HG03342 (cell line): ENCODE results near the gene CEP104.

ENCODE experiments used
- ATAC-seq: cut with Tn5 transposase; IDR thresholded peaks from one replicate; pipeline ENCODE4 v1.9.1; 2021; ENCODE audit warnings: mild to moderate bottlenecking, moderate library complexity; ENCODE audit not compliant: unreplicated experiment

Gene CEP104

DNA sequence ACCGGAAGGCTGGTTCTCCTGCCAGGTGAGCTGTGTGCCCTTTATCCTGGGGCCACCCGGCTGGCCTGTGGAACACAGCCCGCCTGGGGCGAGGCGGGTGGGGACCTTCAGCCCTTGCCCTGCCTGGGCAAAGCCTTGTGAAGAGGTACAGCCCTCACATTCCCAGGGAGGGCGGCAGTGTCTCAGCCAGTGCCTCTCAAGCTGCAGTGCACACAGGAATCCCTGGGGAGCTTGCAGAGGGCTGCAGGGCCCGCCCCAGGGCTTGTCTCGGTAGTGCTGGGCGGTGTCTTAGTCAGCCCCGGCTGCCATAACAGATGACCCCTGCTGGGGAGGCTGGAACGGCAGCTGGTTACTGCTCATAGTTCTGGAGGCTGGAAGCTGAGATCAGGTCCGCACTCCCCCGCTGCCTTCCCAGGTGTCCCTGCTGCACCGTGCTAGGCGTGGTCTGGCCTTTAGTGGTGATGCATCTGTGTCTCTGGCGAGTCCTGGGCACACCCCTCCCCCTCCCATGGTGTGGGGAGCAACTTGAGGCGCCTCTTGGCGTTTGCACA, 12.8 kb upstream of the CEP104 start:
- ATAC-seq, result no peak

DNA sequence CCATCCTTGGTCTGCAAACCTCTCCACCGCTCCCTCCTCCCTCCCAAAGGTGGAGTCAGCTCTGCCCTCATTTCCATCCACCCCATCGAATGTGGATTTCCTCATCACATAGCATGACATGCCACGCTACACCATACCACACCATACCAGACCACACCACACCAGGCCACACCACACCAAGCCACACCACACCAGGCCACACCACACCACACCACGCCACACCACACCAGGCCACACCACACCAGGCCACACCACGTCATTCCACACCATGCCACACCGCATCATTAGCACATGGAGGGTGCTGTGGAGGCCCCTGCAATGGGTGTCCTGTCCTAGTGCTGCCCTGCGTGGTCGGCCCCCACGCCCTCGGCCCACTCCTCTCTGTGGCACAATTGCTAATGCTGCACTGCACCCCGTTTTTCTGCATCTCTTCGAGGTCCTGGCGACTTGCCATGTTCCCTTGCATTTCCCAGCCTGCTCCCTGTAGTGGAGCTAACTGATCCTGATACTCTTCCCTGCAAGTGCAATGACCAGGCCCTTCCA, 11.5 kb upstream of the CEP104 start:
- ATAC-seq, result no peak

DNA sequence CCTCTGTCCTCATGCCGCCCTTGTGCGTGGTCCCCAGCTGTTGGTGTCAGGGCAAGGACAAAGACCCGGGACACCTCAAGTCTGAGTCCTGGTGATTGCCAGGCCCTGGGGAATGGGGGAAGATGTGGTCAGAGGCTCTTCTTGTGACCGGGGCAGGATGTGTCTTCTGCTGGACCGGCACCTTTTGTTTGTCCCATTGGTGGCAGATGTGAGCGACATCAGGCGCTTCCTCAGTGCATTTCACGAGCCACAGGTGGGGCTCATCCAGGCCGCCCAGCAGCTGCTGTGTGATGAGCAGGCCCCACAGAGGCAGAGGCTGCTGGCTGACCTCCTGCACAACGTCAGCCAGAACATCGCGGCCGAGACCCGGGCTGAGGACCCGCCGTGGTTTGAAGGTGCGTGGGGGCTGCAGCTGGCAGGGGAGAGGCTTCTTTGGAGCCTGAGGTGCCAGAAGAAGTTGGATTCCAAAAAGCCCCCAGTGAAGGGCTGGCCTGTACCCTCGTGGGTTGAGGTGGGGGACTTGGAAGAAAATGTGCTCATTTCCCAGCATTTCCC, 8.7 kb upstream of the CEP104 start:
- ATAC-seq, result no peak

DNA sequence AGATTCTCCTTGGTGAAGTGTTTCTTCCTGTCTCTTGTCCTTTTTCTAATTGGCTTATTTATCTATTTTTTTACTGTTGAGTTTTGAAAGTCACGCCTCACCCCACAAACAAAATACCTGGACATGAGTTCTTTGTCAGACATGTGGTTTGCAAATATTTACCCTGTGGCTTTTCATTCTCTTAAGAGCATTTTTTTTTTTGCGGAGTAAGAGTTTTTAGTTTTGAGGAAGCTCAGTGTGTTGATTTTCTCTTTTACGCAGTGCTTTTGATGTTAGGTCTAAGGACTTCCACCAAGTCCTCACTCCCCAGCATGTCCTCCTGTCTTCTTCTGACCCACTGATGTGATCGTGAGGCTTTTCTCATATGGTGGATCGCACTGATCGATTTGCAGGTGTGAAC, 7.9 kb upstream of the CEP104 start:
- no peak for ATAC-seq

GRCh38 chr1:3863231-3863935, 6.4 kb upstream of the CEP104 start:
- no peak for ATAC-seq

GRCh38 chr1:3858231-3858981, 1.4 kb upstream of the CEP104 start:
- no peak for ATAC-seq

DNA sequence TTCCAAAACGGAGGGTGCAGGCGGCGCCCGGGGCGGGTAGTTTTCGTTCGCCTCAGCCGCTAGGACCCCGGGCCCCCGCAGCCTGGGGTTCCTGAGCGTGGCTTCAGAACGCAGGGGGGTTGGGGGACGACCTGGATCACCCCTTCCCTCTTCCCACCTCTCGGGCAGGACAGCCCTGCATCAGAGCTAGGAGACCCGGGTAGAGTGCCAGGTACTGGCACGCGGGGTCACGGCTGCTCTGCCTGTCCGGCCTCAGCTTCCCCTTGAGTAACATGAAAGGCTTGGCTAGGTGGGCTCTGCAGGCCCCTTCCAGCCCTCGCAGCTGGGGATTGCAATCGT, 749 bp upstream of the CEP104 start:
- no peak for ATAC-seq

GRCh38 chr1:3852711-3853485, 4.1 kb downstream of the CEP104 start:
- no peak for ATAC-seq

- no peak for ATAC-seq
These were observed 4.9 kb downstream of the CEP104 start for GRCh38 chr1:3852091-3852490.

- no peak for ATAC-seq
These were observed 5.7 kb downstream of the CEP104 start for GRCh38 chr1:3851292-3851691.

DNA sequence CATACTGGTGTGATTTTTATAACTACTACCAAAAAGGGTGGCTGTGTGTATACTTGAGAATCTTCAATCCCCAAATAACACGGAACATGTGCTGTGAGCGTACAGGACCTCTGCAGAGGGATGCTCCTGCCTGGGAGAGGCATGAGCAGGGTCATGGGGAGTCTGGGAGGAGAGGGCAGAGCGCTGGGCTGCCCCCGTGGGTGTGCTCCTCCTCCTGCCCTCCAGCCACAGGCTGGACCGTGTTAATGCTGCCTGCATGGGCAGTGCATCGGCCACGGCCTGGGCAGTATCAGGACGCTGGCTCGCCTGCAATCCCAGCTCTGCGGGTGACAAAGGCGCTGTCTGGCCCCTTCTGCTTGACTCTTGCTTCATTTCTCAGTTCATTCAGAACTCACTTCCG, 6.2 kb downstream of the CEP104 start:
- no peak for ATAC-seq

DNA sequence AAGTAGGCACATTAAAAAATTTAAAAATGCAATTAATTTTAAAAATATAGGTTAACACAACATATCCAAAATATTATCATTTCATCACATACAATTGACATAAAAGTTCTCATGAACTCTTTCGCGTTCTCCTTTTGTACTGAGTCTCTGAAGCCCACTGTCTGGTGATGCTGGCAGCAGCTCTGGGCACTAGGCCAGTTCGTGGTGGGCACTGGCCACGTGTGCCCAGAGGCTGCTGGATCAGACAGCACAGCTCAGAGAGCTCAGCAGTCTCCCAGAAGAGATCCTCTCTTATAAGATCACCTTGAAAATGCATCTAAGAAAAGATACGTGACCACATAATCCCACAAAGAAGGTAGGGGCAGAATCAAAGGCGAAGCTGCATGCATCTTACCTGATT, 9.9 kb downstream of the CEP104 start:
- no peak for ATAC-seq

- ATAC-seq, result no peak
These were observed 10.5 kb downstream of the CEP104 start for GRCh38 chr1:3846541-3846940.

DNA sequence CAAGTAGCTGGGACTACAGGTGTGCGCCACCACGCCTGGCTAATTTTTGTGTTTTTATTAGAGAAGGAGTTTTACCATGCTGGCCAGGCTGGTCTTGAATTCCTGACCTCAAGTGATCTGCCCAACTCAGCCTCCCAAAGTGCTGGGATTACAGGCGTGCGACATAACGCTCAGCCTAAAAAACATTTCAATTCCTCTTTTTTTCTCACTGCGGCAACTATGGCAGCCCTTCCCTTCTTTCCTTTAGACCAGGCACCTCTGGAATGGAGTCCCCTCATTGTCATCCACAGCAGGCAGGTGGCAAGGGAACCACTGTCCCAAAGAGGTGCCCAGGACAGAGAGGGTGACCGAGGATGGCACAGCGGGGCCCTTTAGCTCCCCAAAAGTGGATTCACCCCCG, 14.1 kb downstream of the CEP104 start:
- no peak for ATAC-seq

DNA sequence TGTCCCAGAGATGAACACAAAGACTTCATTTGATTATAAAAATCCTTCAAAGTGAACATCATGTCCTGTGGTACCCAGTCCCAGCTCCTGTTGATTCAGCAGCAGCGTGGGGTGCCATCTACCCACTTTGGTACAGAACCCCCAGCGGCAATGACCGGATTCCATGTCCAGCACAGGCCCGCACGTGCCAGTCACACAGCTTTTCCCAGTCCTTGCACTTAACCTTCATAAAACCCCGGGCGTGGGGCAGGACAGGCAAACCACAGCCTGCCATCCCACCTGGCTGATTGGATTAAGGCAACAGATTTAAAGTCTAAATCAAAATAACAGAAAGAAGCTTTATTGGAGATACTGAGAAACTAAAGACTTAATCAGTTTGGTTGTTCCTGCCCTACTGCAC, 15.5 kb downstream of the CEP104 start:
- no peak for ATAC-seq

GRCh38 chr1:3838788-3839187, 18.2 kb downstream of the CEP104 start:
- ATAC-seq, result no peak

GRCh38 chr1:3837685-3838084, 19.3 kb downstream of the CEP104 start:
- ATAC-seq, result no peak

DNA sequence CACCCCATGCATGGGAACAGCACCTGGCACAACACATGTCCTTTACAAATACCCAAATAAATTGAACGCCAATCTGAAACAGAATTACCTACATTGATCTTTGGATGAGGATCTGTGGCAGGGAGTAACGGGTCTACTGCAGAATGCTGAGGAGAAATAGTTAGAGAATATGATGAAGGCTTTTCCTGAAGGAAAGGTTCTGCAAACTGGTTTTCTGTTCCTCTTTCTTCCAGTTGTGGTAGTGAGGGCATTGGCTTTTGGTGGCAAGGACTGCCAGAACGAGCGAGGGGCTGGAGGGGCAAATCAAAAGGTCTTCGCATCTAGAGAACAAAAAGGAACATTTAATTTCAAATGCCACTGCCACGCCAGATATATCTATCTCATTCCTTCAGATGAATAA, 19.8 kb downstream of the CEP104 start:
- no peak for ATAC-seq

- no peak for ATAC-seq
These were observed 20.6 kb downstream of the CEP104 start for GRCh38 chr1:3836421-3836820.

DNA sequence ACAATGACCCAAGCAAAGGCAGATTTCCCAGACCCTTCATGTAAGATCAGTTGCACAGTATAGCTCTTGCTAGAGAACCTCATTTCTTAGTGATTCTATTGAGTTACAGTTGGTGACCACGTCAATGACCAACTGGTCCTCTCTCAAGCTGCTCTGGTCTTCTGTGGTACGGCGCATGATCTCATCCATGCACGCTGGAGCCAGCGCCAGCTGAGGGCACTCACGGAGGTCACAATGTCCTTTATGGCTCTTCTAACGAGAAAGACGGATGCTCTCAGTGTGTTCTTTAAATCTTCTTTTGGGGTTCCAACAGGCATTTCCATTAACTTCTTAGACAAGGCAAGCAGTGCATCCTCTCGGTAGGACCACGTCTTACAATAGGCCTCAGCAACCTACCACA, 22.3 kb downstream of the CEP104 start:
- ATAC-seq, result no peak

DNA sequence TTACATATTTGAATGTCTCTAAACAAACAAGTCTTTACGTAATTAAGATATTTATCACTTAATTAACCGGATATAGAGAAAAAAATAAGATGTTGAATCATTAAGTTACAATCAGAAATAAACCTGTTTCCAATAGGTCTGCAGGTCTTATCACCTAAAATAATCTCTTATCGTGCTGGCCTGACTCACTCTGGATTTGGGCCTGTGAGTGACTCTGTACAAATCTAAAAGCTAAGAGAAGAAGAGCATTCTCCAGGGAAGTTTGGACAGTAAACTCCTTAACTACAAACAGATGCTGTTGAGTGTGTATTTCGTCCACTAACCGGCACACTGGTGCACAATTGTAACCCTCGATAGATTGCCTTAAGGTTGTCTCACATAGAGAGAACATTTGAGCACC, 25.3 kb downstream of the CEP104 start:
- no peak for ATAC-seq
